CD4-positive, alpha-beta T cell (primary cell): ENCODE data around the gene CCDC150. TPM values are rescaled to one million over a fixed set of nuclear protein-coding genes. Genes with fewer than 3 reads are reported as not detected.

Experiments used
- ATAC-seq: fragments of 200-7000 bp; cut with Tn5 transposase; one replicate; pipeline ENCODE4 v1.10.0; 2022; ENCODE audit warnings: mild to moderate bottlenecking; ENCODE audit not compliant: poor library complexity
- CTCF ChIA-PET: fragments of 350-600 bp; sonication (Branson Sonifier 250); formaldehyde crosslinking; loops from one replicate; lab custom pipeline; 2021; ENCODE audit warnings: antibody characterized with exemption, inconsistent platforms; lab: Charles Lee
- POLR2A ChIA-PET: fragments of 350-600 bp; sonication (Branson Sonifier 250); formaldehyde crosslinking; loops from one replicate; lab custom pipeline; 2021; ENCODE audit warnings: antibody characterized with exemption, inconsistent platforms; lab: Charles Lee
- DNase-seq, 14 experiments: peaks; one replicate each; pipeline ENCODE4 v3.0.0-alpha.2; 2013 to 2020; ENCODE audit warnings: mixed read lengths in 2 of 14
- H3K27ac ChIP-seq, 2 donors: one replicate each; pipeline versions ENCODE4 v1.5.1 to v1.7.0; 2013; ENCODE audit warnings: low read length in 2 of 2, low read depth in 1 of 2, mild to moderate bottlenecking in 1 of 2
- H3K27me3 ChIP-seq, 2 experiments: 1 replicate in 1 of 2; 2 replicates in 1 of 2; pipeline versions ENCODE4 v1.6.1 to v1.7.0; 2013; ENCODE audit warnings: low read length in 2 of 2, control low read depth in 1 of 2, mild to moderate bottlenecking in 1 of 2, moderate library complexity in 1 of 2; ENCODE audit not compliant: insufficient read depth in 2 of 2, control insufficient read depth in 1 of 2
- H3K36me3 ChIP-seq: one replicate; pipeline ENCODE4 v1.6.1; 2013; ENCODE audit warnings: low read length, control low read depth; ENCODE audit not compliant: insufficient read depth
- H3K4me1 ChIP-seq: one replicate; pipeline ENCODE4 v1.6.1; 2013; ENCODE audit warnings: low read length, control low read depth; ENCODE audit not compliant: insufficient read depth
- H3K4me3 ChIP-seq: one replicate; pipeline ENCODE4 v1.5.1; 2013; ENCODE audit warnings: mild to moderate bottlenecking, low read length, moderate library complexity
- H3K9me3 ChIP-seq, 2 experiments: 1 replicate in 1 of 2; 2 replicates in 1 of 2; pipeline versions ENCODE4 v1.6.1 to v1.7.0; 2013; ENCODE audit warnings: low read length in 2 of 2, mild to moderate bottlenecking in 2 of 2, control low read depth in 1 of 2, moderate library complexity in 1 of 2; ENCODE audit not compliant: control insufficient read depth in 1 of 2, insufficient read depth in 1 of 2
- H3K27ac Mint-ChIP-seq: one replicate; pipeline ENCODE4 v1.8.0; 2020; ENCODE audit warnings: mixed read lengths
- H3K27me3 Mint-ChIP-seq: one replicate; pipeline ENCODE4 v1.8.0; 2021; ENCODE audit warnings: mixed read lengths
- H3K36me3 Mint-ChIP-seq: one replicate; pipeline ENCODE4 v1.8.0; 2021; ENCODE audit warnings: low read depth, mixed read lengths
- H3K4me1 Mint-ChIP-seq: one replicate; pipeline ENCODE4 v1.8.0; 2021; ENCODE audit warnings: low read depth, mixed read lengths
- H3K4me3 Mint-ChIP-seq: one replicate; pipeline ENCODE4 v1.8.0; 2020; ENCODE audit warnings: mild to moderate bottlenecking, mixed read lengths
- H3K9me3 Mint-ChIP-seq: one replicate; pipeline ENCODE4 v1.8.0; 2020; ENCODE audit warnings: mixed read lengths
- intact Hi-C, 2 experiments: fragments of 100-400 bp; cut with DNase I in 1 of 2; cut with micrococcal nuclease in 1 of 2; formaldehyde crosslinking; loops; one replicate each; pipeline versions ENCODE4 v1.15.1 to v1.9.0; 2023 to 2025; cut with DNase I, micrococcal nuclease
- total RNA-seq, 174 experiments: library from RNA in 2 of 174; stranded (reverse) in 2 of 174; gene quantifications; one replicate each; pipeline ENCODE4 v1.2.3 and lab custom pipeline; 2021 to 2026
- TF ChIP-seq, protein P1 (sequence below): fragments of 200-600 bp; IDR thresholded peaks from one replicate; pipeline ENCODE4 v1.8.0; 2022; ENCODE audit warnings: antibody characterized with exemption, mild to moderate bottlenecking

CCDC150 gene
- total RNA-seq, 2 experiments from 2014 or later, result 0.22 to 0.75 TPM

DNA sequence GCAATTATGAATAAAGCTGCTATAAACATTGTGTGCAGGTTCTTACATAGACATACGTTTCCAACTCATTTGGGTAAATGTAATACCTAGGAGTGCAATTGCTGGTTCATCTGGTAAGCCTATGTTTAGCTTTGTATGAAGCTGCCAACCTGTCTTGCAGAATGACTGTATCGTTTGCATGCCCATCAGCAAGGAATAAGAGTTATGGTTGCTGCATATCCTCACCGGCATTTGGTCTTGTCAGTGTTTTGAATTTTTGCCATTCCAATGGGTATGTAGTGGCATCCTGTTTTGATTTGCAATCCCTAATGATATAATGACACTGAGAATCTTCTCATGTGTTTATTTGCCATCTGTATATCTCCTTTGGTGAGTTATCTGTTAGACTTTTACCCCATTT lies 20.7 kb downstream of the CCDC150 start:
- Mint-ChIP-seq H3K27me3 (no peaks in the 10 kb centered on the region), H3K9me3 (no peaks in the 10 kb centered on the region), H3K4me3 (no peak overlapping the region), H3K4me1 (no peaks in the 10 kb centered on the region), H3K36me3 (no peaks in the 10 kb centered on the region), H3K27ac (no peak overlapping the region)
- CTCF ChIA-PET, result no interaction called here
- Histone ChIP-seq H3K27me3 (no peaks in the 10 kb centered on the region), H3K27ac (no peak overlapping the region), H3K9me3 (no peaks in the 10 kb centered on the region), H3K36me3 (no peaks in the 10 kb centered on the region), H3K4me3 (no peak overlapping the region), H3K4me1 (no peaks in the 10 kb centered on the region)
- intact Hi-C loops, result no loop called here
- POLR2A ChIA-PET, result no interaction called here
- DNase-seq, result no peak
- no peak for ATAC-seq
- TF ChIP-seq, protein P1, sequence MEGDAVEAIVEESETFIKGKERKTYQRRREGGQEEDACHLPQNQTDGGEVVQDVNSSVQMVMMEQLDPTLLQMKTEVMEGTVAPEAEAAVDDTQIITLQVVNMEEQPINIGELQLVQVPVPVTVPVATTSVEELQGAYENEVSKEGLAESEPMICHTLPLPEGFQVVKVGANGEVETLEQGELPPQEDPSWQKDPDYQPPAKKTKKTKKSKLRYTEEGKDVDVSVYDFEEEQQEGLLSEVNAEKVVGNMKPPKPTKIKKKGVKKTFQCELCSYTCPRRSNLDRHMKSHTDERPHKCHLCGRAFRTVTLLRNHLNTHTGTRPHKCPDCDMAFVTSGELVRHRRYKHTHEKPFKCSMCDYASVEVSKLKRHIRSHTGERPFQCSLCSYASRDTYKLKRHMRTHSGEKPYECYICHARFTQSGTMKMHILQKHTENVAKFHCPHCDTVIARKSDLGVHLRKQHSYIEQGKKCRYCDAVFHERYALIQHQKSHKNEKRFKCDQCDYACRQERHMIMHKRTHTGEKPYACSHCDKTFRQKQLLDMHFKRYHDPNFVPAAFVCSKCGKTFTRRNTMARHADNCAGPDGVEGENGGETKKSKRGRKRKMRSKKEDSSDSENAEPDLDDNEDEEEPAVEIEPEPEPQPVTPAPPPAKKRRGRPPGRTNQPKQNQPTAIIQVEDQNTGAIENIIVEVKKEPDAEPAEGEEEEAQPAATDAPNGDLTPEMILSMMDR, result no peak

DNA sequence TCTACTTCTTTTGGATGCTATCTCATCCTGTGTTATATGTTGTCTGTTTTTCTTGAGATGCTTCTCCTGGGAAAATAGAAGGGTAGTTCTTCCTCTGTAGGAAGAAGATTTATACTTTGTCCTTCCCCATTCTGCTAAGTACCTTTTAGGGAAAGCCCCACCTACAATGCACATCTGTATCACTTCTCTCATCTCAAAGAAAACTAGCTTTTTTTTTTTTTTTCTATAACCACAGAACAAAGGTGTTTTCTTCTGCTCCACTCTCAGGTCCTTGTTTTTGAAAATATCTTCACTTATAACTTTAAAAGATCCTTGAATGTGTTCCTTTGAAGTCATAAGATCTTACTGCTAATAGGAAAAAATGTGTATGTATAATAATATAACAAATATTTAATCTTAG lies 30.8 kb downstream of the CCDC150 start:
- Histone ChIP-seq H3K27me3 (no peaks in the 10 kb centered on the region), H3K4me1 (no peaks in the 10 kb centered on the region), H3K27ac (no peak overlapping the region), H3K9me3 (no peaks in the 10 kb centered on the region), H3K36me3 (no peaks in the 10 kb centered on the region), H3K4me3 (no peak overlapping the region)
- no peak for ATAC-seq
- intact Hi-C loops, result no loop called here
- no peaks in the 10 kb centered on the region for H3K36me3 Mint-ChIP-seq
- CTCF ChIA-PET, result no interaction called here
- POLR2A ChIA-PET, result no interaction called here
- H3K9me3 Mint-ChIP-seq, result no peaks in the 10 kb centered on the region
- H3K4me1 Mint-ChIP-seq, result no peaks in the 10 kb centered on the region
- H3K27me3 Mint-ChIP-seq, result no peaks in the 10 kb centered on the region
- TF ChIP-seq, protein P1, result no peak
- no peak overlapping the region for H3K27ac Mint-ChIP-seq
- no peak overlapping the region for H3K4me3 Mint-ChIP-seq
- DNase-seq, result no peak

DNA sequence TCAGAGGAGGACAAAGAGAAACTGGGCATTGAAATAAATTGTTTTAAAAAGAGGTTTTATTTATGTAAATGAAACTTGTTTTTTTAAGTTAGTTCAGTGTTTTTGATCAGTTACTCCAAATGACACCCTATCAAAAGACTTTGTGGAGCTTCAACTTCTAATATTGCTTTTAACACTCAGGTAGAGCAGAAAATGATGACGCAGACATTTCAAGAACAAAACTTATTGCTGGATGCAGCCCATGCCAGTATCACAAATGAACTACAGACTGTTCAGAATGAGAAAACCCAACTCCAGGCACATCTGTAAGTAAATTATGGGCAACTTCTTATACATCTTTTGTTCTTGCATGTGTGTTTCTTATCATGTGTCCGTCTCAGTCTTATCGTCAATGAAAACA lies 36.4 kb downstream of the CCDC150 start:
- Mint-ChIP-seq H3K4me1 (no peaks in the 10 kb centered on the region), H3K27ac (no peak overlapping the region), H3K9me3 (no peaks in the 10 kb centered on the region), H3K4me3 (no peak overlapping the region), H3K27me3 (no peaks in the 10 kb centered on the region), H3K36me3 (no peaks in the 10 kb centered on the region)
- intact Hi-C loops, result no loop called here
- Histone ChIP-seq H3K4me1 (no peaks in the 10 kb centered on the region), H3K36me3 (no peaks in the 10 kb centered on the region), H3K27me3 (no peaks in the 10 kb centered on the region), H3K27ac (no peak overlapping the region), H3K9me3 (no peaks in the 10 kb centered on the region), H3K4me3 (no peak overlapping the region)
- TF ChIP-seq, protein P1, result no peak
- CTCF ChIA-PET, result interaction anchor here (0.7 kb wide), 1 partner anchor 808 kb away, joined by 3 read pairs; no protein-coding TSS in a partner anchor
- no peak for DNase-seq
- POLR2A ChIA-PET, result no interaction called here
- no peak for ATAC-seq
